Measurements from ENCODE around the gene TIAM1.

TIAM1 gene

DNA sequence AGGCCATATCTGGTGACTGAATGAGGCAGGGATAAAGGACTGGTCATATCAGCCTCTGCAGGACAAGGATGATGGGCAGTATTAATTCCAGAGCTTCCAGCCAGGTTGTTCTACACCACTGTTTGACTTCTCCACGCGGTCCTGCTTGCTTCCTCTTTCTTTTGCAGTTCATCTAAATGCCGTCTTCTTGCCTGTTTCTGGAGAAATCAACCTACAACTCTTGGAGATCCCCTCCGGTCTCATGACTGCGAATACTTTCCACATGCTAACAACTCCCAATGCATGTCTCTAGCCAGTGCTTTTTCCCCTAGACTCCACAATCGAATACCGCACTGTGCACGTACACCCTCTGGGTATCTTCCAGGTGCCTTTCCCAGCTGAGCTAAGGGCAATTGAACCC lies 14.1 kb upstream of the TIAM1 start:
- TF ChIP-seq, protein P1, sequence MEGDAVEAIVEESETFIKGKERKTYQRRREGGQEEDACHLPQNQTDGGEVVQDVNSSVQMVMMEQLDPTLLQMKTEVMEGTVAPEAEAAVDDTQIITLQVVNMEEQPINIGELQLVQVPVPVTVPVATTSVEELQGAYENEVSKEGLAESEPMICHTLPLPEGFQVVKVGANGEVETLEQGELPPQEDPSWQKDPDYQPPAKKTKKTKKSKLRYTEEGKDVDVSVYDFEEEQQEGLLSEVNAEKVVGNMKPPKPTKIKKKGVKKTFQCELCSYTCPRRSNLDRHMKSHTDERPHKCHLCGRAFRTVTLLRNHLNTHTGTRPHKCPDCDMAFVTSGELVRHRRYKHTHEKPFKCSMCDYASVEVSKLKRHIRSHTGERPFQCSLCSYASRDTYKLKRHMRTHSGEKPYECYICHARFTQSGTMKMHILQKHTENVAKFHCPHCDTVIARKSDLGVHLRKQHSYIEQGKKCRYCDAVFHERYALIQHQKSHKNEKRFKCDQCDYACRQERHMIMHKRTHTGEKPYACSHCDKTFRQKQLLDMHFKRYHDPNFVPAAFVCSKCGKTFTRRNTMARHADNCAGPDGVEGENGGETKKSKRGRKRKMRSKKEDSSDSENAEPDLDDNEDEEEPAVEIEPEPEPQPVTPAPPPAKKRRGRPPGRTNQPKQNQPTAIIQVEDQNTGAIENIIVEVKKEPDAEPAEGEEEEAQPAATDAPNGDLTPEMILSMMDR (IDR thresholded peaks at IDR 0.05; ENCODE audit: control extremely low read depth, extremely low read depth, low read depth, missing control alignments), result no peak
- ChIA-PET POLR2A (no interaction called here), CTCF (no interaction called here)

DNA sequence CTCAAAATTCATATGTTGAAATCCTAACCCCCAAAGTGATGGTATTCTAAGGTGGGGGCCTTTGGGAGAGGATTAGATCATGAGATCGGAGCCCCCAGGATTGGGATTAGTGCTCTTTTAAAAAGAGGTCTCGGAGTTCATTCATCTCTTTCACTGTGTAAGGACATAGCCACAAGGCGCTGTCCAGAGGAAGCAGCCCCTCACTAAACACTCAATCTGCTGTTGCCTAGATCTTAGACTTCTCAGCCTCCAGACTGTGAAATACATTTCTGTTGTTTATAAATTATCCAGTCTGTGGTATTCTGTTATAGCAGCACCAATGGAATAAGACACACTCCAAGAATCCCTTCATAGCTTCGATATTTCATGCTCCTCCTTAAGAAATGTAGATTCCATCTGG lies 12.4 kb upstream of the TIAM1 start:
- DNase-seq (ENCODE audit: extremely low spot score), result no peak
- CTCF ChIA-PET, result no interaction called here
- POLR2A ChIA-PET, result no interaction called here
- TF ChIP-seq, protein P1 (IDR thresholded peaks at IDR 0.05; ENCODE audit: control extremely low read depth, extremely low read depth, low read depth, missing control alignments), result no peak

More for the DNA sequence above, 14.1 kb upstream of the TIAM1 start:
- DNase-seq (ENCODE audit: extremely low spot score), result no peak

DNA sequence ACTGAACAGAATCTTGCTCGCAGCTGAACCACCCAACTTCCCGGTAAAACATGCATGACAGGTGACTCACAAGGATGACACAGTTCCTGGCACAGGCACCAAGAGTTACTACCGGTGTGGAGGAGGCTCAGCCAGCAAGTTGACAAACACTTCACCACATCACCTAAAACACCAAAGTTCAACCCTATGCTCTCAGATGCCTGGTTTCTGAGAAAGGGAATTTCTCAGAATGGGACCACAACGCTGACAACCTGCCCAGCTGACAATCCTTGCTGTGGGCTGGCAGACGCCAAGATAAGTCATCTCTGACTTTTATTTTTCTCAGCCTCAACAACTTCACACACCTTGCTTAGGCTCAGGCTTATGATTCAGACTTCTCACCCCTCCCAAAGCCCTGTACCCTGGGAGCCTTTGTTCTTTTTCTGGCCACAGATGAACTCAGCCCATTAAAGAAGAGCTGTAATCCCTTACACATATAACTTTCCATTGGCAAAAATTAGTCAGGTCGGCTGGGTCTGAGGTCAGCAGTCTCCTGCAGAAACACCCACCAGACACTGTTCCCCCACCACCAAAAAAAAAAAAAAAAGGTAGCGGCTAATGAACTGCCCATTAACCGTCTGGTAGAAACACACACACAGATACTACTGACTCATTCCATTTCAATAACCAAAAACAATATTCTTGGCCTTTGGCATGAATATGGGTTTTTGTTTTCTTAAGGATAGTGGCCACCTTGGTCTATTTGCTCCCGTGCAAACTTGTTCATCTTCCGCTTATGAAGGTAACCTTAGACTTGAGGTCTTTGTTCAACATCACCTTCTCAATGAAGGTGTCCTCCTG lies 10.8 kb upstream of the TIAM1 start:
- TF ChIP-seq, protein P1 (IDR thresholded peaks at IDR 0.05; ENCODE audit: control extremely low read depth, extremely low read depth, low read depth, missing control alignments), result no peak
- DNase-seq (ENCODE audit: extremely low spot score), result no peak
- ChIA-PET CTCF (no interaction called here), POLR2A (no interaction called here)

DNA sequence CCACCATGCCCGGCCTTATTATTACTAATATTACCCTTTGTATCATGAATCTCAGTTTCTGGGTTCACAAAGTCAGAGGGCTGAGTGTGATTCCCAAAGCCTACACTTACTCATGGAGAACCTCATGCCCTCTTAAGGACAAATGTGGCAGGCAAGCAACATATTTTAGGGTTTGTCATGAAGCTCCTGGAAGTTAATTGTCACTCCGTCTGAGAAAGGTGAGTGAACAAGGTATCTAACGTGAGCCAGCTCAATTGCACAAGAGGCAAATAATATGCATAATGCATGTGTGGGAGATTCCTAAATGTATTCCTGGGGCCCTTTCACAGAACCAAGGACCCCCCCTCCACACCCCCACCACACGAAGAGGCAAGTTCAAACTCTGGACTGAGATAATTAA lies 10.1 kb upstream of the TIAM1 start:
- DNase-seq (ENCODE audit: extremely low spot score), result no peak
- CTCF ChIA-PET, result interaction anchor here (1.1 kb wide), 1 partner anchor 10 kb away, joined by 4 read pairs; the partner anchor contains the start of gene TIAM1
- POLR2A ChIA-PET, result no interaction called here
- TF ChIP-seq, protein P1 (IDR thresholded peaks at IDR 0.05; ENCODE audit: control extremely low read depth, extremely low read depth, low read depth, missing control alignments), result no peak

DNA sequence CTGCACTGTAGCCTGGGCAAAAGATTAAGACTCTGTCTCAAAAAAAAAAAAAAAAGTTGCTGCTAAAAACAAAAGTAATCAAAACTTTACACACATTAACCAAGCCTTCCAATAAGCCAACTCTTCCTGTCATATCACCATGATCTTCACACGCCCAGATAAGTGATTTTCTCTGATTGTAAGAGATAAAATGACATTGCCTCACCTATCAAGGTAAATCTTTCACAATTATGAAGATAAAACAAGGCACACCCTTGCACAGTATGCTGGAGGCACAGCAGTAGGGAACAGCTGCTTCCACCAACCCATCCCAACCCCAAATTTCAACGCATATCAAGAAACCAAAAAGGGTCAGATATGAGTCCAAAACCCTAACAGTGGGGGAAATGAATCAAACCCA lies 8.8 kb upstream of the TIAM1 start:
- ChIA-PET CTCF (interaction anchor here (1.1 kb wide), 1 partner anchor 9 kb away, joined by 4 read pairs; the partner anchor contains the start of gene TIAM1), POLR2A (no interaction called here)
- TF ChIP-seq, protein P1 (IDR thresholded peaks at IDR 0.05; ENCODE audit: control extremely low read depth, extremely low read depth, low read depth, missing control alignments), result no peak
- no peak for DNase-seq (ENCODE audit: extremely low spot score)

DNA sequence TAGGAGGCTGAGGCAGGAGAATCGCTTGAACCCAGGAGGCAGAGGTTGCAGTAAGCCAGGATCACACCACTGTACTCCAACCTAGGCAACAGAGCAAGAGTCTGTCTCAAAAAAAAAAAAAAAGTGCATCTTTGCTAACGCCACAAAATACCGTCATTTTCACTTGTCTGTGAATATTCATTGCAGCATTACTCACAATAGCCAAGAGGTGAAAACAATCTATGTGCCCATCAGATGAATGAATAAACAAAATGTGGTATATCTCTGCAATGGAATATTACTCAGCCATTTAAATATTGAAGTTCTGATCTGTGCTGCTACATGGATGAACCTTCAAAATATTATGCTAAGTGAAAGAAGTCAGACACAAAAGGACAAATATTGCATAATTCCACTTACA lies 7.9 kb upstream of the TIAM1 start:
- TF ChIP-seq, protein P1 (IDR thresholded peaks at IDR 0.05; ENCODE audit: control extremely low read depth, extremely low read depth, low read depth, missing control alignments), result no peak
- no peak for DNase-seq (ENCODE audit: extremely low spot score)
- POLR2A ChIA-PET, result no interaction called here
- CTCF ChIA-PET, result no interaction called here
